Forelimb muscle (tissue), 1 donor: Measurements from ENCODE around the gene CDH22. TPM values are rescaled to one million over a fixed set of nuclear protein-coding genes. Genes with fewer than 3 reads are reported as not detected.

ENCODE experiments used
- DNase-seq: peaks from one replicate; pipeline ENCODE4 v3.0.0-alpha.2; 2013; ENCODE audit warnings: low read depth
- polyA plus RNA-seq: library from polyadenylated mRNA; unstranded; fragments of 120-200 nt; gene quantifications from one replicate; pipeline ENCODE4 v1.2.1, GENCODE V29; 2013; ENCODE audit not compliant: insufficient read length

The CDH22 gene
- polyA plus RNA-seq, 1 donor = 0.18 TPM

DNA sequence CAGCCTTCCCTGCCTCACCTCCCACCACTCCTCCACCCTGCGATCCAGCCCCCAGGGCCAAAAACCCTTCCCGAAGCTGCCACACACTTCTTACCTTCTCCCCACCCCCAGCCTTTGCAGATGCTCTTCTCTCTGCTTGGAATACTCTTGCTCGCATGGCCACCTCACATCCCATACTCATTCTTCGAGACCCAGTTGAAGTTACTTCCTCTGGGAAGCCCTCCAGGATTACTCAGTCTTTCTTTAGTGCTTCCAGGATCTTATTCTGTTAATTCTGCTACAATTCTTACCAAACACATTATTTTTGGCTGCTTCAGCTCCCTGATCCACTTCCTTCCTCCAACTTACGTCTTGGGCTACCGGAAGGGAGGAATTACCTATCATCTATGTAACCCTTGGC is 135.8 kb downstream of the CDH22 start:
- no peak for DNase-seq

DNA sequence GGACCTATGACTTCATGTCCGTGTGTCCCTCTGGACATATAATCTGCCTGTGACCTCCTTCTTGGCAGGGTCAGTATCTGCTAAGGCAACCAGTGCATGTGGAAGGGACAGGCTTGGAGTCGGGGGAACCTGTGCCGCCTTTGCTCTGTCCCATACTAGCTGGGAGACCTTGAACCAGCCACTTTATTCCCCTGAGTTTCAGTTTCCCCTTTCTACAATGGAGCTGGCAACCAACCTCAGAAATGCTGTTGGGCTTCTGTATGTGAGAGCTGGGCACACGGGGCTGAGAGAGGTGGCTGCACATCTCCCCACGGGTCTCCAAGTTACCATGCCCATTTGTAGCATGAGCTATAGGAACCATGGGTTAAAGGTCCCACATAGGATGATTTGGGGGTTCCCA is 136.4 kb downstream of the CDH22 start:
- no peak for DNase-seq

DNA sequence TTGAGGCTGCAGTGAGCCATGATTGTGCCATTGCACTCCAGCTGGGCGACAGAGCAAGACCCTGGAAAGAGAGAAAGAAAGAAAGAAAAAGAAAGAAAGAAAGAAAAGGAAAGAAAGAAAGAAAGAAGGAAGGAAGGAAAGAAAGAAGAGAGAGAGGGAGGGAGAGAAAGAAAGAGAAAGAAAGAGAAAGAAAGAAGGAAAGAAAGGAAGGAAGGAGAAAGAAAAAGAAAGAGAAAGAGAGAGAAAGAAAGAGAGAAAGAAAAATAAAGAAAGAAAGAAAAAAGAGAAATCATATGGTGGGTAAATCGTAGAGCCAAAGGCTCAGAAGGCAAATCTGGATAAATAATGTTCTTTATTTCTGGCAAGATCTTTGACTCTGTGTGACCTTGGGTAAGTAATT is 136.8 kb downstream of the CDH22 start:
- no peak for DNase-seq

DNA sequence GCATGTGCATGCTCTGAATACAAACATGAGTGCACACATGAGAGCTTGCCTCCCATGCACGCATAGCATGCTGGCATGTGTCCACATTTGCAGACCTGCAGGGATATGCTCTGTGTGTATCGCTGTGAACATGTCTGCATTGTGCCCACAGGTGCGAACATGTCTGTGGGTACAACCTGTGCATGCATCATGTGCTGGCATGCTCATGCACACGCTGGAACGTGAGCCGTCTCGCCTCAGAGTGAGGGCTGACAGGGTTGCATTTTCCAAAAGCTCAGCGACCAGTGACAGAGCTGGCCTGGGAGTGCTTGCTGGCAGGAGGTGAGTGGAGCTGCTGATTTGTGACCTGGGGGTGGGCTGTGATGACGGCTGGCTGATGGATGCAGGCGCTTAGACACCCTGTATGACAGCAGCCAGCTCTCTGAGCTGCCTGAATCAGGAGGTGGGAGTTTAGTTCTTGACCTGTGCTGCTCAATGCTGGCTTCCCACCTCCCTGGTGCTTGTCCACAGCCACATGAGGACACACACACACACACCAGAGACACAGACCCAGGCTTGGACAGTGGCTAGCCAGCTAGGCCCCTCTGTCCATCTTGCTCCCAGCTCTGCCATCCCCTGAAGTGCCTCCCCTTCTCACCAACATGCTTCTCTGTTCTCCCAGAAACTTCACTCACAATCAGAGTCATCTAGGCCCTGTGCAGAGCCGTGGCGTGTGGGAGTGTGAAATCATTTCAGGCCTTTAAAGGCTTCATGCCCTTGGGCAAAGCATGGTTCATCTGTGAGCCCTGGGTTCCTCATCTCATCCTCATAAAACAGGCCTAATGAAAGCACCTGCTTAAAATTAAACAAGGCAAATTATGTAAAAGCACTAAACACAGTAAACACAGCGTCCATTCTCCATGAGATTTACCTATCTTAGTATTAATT is 138.8 kb downstream of the CDH22 start:
- DNase-seq = no peak

DNA sequence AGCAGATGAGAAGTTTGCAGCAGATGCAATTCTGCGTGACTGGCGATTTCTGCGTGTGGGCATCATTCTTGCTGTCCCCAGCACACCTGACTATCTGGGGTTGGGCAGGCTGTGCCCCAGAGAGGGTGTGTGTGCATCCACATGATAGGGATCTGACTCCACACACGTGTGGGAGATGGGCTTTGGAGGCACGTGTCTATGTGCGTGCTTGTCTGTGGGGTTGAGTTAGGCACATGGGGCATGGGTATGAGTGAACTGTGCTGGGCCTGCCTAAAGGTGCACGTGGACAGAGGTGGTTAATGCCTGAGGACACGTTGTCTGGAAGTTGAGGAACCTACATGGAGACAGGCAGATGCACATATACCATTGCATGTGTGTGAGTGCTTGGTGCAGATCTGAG is 139.9 kb downstream of the CDH22 start:
- no peak for DNase-seq

DNA sequence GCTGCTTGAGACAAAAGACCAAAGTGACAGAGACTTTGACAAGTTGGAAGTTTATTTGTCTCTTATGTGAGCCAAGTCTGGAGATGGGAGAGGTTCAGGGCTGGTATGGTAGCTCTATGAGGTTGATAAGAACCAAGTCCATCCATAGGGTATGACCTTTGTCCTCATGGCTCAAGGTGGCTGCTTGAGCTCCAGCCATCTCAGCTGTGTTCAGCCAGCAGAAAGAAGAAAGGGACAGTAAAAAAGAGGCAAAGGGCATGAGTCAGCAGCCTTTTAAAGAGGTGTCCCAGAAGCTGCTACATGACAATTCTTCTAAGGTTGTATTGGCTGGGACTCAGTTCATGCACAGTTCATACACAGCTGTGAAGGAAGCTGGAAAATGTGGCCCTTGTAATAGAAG is 141.2 kb downstream of the CDH22 start:
- no peak for DNase-seq

DNA sequence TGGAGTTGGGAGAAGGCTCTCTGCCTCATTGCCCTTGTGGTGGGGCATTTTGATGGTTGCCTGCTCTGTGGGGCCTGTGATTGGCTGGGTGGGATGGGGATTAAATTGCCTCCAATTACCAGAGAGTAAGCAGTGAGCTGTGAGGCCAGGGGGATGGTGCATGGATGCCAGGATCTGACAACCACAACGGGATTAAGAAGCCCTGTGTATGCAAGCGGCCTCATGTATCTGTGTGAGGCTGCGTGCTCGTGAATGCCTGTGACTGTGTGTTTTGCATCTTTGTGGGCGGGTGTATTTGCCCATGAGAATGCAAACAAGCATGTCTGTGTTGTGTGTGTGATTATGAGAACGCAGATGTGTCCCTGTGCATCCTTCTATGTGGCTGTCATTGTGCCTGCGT is 144.0 kb downstream of the CDH22 start:
- DNase-seq = no peak

DNA sequence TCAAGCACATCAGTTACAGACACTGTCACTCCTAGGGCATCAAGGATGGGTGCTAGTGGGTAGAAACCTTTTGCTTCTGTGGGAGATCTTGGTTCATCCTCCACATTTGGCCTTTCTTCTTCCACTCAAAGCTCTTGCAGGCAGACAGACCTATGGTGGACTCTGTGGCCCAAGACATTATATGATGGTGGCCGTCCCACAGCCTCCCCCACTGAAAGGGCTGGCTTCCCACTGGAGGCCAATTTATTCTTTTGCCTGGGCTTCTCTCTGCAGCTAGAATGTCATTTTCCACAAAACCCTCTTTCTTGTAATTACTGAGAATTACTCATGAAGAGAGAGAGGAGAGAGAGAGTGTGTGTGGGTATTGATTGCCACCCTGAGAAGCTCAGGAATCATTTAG is 146.4 kb downstream of the CDH22 start:
- DNase-seq = no peak

DNA sequence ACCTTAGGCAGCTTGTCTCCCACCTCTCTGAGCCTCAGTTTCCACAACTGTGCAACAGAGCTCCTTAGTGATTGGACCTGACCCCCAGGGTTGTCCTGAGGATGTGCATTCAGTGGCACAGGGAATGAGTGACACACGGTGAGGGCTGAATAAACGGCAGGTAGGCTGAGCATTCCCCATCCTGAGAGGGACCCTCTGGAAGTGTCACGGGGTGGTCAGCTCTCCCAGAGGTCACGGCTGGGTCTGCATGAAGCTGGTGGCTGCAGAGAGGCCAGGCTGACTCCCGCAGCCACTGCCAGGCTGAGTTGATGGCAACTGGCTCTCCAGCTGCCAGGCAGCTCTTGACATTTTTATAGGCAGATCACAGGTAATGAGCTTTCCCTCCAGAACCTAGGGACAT is 147.6 kb downstream of the CDH22 start:
- no peak for DNase-seq

DNA sequence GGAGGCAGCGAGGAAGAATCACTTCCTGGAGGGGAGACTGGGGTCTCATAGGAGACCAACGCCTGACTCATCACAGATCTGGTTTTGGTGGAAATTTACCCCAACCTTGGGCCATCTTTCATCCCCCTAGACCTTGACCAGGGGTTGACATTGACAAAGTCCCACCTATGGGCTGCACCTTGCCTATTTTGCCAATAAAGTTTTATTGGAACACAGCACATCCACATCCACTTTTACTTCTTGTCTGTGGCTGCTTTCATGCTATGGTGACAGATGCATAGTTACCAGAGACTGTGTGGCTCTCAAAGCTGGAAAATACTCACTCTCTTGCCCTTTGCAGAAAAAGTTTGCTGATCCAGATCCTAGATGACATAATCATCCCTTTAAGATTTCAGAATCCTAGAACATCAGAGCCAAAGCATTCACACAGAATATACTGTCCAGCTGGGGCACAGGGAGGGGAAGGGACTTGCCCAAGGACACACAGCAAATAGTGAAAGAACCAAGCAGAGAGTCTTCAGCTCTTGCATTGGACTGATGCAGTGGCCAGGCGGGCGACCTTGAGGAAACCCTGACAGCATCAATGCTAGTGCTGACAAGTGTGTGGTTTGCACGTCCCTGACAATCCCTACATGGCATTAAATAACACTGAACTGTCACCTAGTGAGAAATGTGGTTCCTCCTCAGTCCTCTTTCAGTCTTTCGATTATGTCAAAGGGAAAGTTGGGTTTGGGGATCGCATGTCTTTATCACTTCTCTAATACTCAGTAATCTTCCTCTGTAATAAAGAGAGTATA is 149.0 kb downstream of the CDH22 start:
- DNase-seq = no peak

DNA sequence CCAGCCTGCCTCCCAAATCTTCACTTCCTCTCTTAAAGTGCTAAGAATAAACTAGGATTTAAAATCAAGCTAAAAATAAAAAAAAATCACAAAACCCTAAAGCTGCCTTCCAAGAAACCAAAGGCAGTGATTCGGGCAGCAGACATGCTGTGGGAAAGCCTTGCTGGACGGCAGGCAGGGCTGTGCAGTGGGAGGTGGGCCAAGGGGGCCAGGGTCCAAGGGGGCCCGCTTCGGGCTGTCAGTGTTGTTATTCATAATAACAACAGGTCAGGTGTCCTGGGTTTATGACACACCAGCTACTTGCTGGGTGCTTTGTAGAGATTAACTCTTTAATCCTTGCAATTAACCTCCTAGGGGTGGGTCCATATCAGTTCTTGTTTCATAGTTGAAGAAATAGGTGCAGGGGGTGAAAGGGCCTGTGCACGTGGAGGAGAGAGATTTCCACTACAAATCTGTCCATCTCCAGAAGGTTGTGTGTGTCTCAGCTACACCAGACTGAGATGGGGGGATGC is 149.8 kb downstream of the CDH22 start:
- no peak for DNase-seq

DNA sequence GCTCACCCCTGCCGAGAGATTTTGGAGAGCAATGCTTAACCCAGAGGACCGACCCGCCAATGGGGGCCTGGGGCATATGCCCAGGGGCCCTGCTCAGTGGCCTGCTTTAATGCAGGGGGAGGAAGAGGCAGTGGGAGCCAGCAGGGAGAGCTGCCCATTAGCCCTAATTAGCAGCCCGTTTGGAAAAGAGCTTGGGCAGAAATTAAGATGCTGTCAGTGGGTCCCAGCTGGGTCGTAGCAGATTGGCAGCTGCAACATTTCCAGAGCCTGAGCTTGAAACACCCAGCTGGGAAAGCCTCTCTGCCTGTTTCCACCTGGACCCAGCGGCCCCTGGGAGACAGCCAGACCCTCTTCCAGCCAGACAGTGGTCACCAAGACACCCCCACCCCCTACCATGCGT is 150.7 kb downstream of the CDH22 start:
- DNase-seq = no peak

DNA sequence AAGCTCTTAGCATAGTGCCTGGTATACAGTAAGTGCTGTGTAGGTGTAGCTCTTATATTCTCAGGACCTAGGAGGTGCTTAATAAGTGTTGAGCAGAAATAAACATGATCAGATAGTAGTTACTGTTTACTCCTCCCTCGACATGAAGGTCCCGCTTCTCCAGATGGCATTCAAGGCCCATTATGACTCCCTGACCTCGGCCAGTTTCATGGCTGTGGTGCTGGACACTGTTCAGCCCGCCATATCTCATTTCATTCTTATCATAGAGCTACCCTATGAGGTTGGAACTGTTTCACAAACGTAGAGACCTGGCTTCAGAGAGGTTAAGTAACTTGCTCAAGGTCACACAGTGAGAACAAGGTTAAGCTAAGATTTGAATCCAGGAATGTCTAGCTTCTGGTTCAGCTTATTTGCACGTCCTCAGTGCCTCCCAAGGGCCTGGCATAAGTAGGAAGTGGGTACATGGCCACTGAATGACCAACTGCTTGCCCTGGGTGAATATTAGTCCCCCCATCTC is 151.2 kb downstream of the CDH22 start:
- no peak for DNase-seq

DNA sequence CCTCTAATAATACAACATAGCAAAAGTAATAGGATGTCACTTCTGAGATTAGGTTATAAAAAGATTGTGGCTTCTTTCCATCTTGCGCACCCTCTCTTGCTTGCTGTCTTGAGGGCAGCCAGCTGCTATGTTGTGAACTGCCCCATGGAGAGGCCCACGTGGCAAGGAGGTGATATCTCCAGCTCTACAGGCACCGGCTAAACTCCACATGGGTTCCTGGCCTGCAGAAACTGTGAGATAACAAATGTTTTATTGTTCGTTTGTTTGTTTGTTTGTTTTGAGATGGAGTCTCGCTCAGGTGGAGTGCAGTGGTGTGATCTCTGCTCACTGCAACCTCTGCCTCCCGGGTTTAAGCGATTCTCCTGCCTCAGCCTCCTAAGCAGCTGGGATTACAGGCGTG is 152.2 kb downstream of the CDH22 start:
- DNase-seq = no peak

DNA sequence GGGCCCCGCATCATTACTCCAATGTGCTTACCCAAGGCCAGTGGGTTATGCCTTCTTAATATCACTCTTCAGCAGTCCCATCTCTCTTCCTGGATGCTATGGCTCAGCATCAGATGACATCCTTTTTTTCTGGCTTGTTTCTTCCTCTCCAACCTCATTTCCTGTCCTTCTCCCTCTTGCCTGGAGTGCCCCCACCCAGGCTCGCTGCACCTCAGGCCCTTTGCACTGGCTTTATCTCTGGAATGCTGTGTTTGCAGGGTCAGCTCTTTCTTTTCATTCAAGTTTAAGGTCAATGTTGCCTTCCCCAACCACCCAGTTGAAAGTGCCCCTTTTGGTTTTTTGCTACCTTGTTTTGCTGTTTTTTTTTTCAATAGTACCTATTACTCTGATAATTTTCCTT is 153.5 kb downstream of the CDH22 start:
- no peak for DNase-seq

DNA sequence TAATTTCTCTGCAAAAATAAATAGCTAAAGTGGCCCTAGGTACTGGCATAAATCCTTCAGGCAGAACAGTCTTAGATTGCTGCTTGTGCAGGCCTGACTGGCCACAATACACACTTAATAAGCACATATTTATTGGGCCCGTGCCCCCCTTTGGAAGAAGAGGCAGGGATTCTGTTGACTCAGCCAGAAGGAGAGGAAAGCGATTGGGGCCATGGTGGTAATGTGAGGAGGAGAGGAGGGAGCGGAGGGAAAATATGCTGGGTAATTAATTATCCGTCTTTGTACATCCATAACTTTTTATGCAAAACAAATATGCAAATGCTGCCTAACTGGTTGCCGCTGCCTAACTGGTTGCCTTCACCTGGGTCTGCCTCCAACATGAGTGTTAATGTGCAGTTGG is 154.0 kb downstream of the CDH22 start:
- no peak for DNase-seq

DNA sequence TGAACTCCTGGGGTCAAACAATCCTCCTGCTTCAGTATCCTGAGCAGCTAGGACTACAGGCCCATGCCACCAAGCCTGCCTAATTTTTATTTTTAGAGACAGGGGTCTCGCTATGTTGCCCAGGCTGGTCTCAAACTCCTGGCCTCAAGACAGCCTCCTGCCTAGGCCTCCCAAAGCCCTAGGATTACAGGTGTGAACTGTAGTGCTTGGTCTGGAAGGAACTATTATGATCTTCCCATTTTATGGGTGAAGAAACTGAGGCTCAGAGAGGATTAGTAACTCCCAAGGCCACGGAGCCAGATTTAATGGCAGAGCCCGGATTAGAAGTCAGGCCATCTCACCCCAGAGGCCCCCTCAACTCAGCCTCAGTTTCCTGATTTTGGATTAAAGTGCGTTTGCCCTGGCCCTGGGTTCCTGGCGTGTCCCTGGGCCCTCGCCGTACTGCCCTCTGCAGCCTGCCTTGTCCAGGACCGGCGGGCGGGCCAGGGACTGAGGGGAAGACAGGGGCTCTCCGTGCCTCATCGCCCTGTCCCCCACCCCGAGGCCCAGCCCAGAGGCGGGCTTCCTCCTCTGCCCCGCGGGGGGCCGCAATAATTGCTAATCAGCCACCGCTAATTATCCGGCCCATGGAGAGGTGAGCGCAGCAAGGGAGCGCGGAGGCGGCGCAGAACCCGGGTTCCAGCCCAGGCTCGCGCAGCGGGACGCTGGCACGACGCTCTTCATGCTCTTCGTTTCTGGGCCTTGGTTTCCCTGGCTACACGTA is 155.3 kb downstream of the CDH22 start:
- DNase-seq = no peak

DNA sequence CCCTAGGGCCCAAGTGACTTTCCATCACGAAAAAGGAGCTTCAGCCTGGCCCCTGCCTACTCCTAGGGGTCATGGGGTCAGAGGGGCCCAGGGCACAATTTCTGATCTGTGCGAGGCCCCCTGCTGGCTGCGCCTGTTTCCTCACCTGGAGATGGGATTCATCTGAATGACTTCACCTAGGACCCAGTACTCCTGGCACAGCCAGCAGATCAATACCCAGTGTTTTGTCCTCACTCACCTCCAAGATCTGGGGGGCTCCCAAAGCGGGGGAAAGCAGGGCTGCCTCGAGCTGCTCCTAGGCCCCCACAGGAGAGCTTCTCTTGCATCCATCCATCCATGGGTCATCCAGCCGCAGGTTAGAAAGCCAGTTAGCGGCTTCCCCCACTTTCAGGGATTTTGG is 156.4 kb downstream of the CDH22 start:
- DNase-seq = no peak

DNA sequence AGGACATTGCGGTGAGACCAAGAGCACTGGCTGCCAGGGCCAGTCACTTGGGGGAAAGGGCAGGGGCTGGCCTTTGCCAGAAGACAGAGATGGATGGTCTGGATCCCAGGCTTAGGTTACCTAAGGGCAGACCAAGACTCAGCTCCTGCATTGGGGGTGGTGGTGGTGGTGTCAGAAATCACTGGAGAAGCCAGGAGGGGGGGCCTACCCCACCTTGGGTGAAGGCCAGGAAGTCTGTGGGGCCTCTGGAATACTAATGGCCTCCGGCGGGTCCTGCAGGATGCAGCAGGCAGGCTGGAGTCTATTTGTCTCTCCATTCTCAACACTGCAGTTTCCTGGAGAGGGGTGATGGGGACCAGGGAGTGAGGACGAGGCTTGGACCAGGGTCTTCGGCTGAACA is 157.4 kb downstream of the CDH22 start:
- DNase-seq = no peak

DNA sequence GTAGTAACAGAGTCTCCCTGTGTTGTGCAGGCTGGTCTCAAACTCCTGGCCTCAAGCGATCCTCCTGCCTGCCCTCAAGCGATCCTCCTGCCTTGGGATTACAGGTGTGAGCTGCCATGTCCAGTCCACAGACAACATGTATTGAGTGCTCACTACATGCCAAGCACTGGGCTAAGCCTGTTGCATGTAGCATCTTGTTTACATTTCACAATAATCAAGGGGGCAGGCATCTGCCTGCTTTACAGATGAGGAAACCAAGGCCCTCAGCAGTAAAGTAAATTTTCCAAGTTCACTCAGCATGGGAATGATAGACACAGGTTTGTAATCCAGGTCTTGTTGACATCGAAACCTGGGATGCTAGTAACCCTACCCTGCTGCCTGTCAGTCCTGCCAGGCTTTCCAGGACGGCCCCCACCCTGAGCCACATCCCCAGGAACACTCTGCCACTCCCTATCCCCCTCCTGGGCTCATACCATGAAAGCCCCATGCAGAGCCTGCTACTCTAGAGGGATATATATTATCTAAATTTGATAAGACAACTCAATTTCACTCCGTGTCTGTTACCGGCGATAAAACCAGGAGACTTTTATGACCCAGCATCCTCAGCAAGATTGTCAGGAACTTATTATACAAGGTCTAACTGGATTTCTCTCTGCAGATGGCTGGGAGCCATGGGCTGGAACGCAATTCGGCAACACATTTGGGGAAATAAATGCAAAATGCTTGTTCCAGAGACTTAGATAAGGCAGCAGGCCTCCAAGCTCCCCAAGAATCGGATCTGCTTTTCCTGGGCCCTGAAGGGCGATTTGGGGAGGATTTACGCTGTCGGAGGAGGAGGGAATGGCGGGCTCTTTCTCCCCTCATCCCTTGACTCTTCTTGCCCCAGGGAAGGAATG is 159.7 kb downstream of the CDH22 start:
- peak; percentile 4 for DNase-seq

DNA sequence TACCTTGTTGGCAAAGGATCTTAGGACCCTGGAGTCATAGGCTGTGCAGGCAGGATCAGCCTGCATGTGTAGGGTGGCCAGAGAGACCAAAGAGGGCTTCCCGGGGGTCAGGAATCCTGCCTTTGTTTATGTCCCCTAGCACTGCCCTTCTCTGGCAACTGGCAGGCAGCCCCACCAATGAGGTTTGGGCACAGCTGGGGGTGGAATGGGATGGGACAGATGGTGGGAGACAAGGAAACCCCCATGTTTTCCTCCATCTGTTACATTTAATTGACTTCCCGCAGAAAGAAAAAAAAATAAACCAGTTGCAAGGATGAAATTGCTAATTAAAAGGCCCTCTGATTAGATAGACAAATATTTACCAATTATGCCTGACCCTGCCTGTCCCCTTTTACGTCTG is 162.6 kb downstream of the CDH22 start:
- DNase-seq = no peak
